Hepatocyte (in vitro differentiated cells): ENCODE data around the gene SPA17. TPM values are rescaled to one million over a fixed set of nuclear protein-coding genes. Genes with fewer than 3 reads are reported as not detected.

ENCODE experiments used
- DNase-seq: peaks from one replicate; pipeline ENCODE4 v3.0.0-alpha.2; 2016; ENCODE audit warnings: low spot score
- H2AFZ ChIP-seq: fragments of 200-600 bp; sonication (generic); 2 replicates; pipeline ENCODE4 v1.6.0; 2016; ENCODE audit warnings: antibody characterized with exemption, mild to moderate bottlenecking
- H3K27ac ChIP-seq: fragments of 200-600 bp; sonication (generic); 2 replicates; pipeline ENCODE4 v1.5.1; 2016; ENCODE audit warnings: mild to moderate bottlenecking
- H3K27me3 ChIP-seq: fragments of 200-600 bp; sonication (generic); 2 replicates; pipeline ENCODE4 v1.6.1; 2016
- H3K36me3 ChIP-seq: fragments of 200-600 bp; sonication (generic); replicated peaks from 2 replicates; pipeline ENCODE4 v1.5.1; 2016; ENCODE audit warnings: low read depth; ENCODE audit not compliant: insufficient read depth
- H3K4me1 ChIP-seq: fragments of 200-600 bp; sonication (generic); 2 replicates; pipeline ENCODE4 v1.5.1; 2016; ENCODE audit warnings: mild to moderate bottlenecking, moderate library complexity; ENCODE audit not compliant: insufficient read depth
- H3K4me2 ChIP-seq: fragments of 200-600 bp; sonication (generic); 2 replicates; pipeline ENCODE4 v1.6.0; 2016
- H3K4me3 ChIP-seq: fragments of 200-600 bp; sonication (generic); 2 replicates; pipeline ENCODE4 v1.5.1; 2016; ENCODE audit warnings: mild to moderate bottlenecking
- H3K79me2 ChIP-seq: fragments of 200-600 bp; sonication (generic); 2 replicates; pipeline ENCODE4 v1.6.0; 2017; ENCODE audit warnings: mild to moderate bottlenecking
- H3K9me2 ChIP-seq: fragments of 200-600 bp; sonication (generic); replicated peaks from 2 replicates; pipeline ENCODE4 v1.6.0; 2017; ENCODE audit warnings: mild to moderate bottlenecking; ENCODE audit not compliant: insufficient read depth
- H3K9me3 ChIP-seq: fragments of 200-600 bp; sonication (generic); 2 replicates; pipeline ENCODE4 v1.5.1; 2016; ENCODE audit warnings: low read depth, mild to moderate bottlenecking
- H4K20me1 ChIP-seq: fragments of 200-600 bp; sonication (generic); 2 replicates; pipeline ENCODE4 v1.6.0; 2016; ENCODE audit warnings: mild to moderate bottlenecking; ENCODE audit not compliant: insufficient read depth, poor library complexity, severe bottlenecking
- CTCF ChIP-seq: fragments of 200-600 bp; sonication (generic); IDR thresholded peaks from 2 replicates; pipeline ENCODE4 v1.5.1; 2016; ENCODE audit warnings: antibody characterized with exemption, mild to moderate bottlenecking; ENCODE audit not compliant: poor library complexity
- EZH2 ChIP-seq: fragments of 200-600 bp; sonication (generic); IDR thresholded peaks from 2 replicates; pipeline ENCODE4 v1.6.1; 2016; ENCODE audit warnings: antibody characterized with exemption, mild to moderate bottlenecking, borderline replicate concordance
- EZH2phosphoT487 ChIP-seq: fragments of 200-600 bp; sonication (generic); IDR thresholded peaks from one replicate; pipeline ENCODE4 v1.6.1; 2018; ENCODE audit warnings: antibody characterized with exemption, mild to moderate bottlenecking, low read depth, moderate library complexity; ENCODE audit not compliant: unreplicated experiment, severe bottlenecking
- WGBS: methylation state at CpG from one replicate; pipeline ENCODE4 v1.1.6; 2016; ENCODE audit warnings: low lambda C conversion rate; ENCODE audit errors: missing lambda C conversion rate; 5-methylcytosine and 5-hydroxymethylcytosine counted together
- polyA plus RNA-seq: library from polyadenylated mRNA; unstranded; fragments of >200 nt; fragmentation: Nextera tagmentation; extraction: Ambion mirVana; gene quantifications from 2 replicates; pipeline ENCODE4 v1.2.1, GENCODE V29; 2016
- total RNA-seq: library from RNA; depleted of rRNA; stranded (reverse); fragments of >200 nt; gene quantifications from 2 replicates; pipeline ENCODE4 v1.2.3, GENCODE V29; 2014

Gene SPA17
- total and polyA plus RNA-seq, 2 experiments from 2014 or later: 3.8 to 7.2 TPM

- no peak for DNase-seq
- 81% methylated on average over 2 of the region's 2 CpGs for WGBS
- Histone ChIP-seq H3K36me3 (no peaks in the 10 kb centered on the region), H3K9me3 (no peaks in the 10 kb centered on the region), H3K4me1 (no peaks in the 10 kb centered on the region), H3K9me2 (no peaks in the 10 kb centered on the region), H3K27ac (no peak overlapping the region), H4K20me1 (no peaks in the 10 kb centered on the region), H3K79me2 (no peaks in the 10 kb centered on the region), H2AFZ (no peak overlapping the region), H3K4me2 (no peak overlapping the region), H3K27me3 (no peaks in the 10 kb centered on the region), H3K4me3 (no peak overlapping the region)
- TF ChIP-seq CTCF: no peak
- TF ChIP-seq EZH2phosphoT487: no peak
- no peak for TF ChIP-seq EZH2
Measured at GRCh38 chr11:124663861-124664260, 9.8 kb upstream of the SPA17 start.

GRCh38 chr11:124667601-124668000 lies 6.1 kb upstream of the SPA17 start:
- Histone ChIP-seq H2AFZ (no peak overlapping the region), H4K20me1 (no peaks in the 10 kb centered on the region), H3K36me3 (no peaks in the 10 kb centered on the region), H3K4me2 (no peak overlapping the region), H3K79me2 (no peaks in the 10 kb centered on the region), H3K4me1 (no peaks in the 10 kb centered on the region), H3K9me3 (no peaks in the 10 kb centered on the region), H3K4me3 (no peak overlapping the region), H3K27me3 (no peaks in the 10 kb centered on the region), H3K9me2 (no peaks in the 10 kb centered on the region), H3K27ac (no peak overlapping the region)
- 99% methylated on average over 3 of the region's 3 CpGs for whole genome bisulfite sequencing
- DNase-seq: no peak
- TF ChIP-seq EZH2phosphoT487: no peak
- TF ChIP-seq CTCF: no peak
- no peak for TF ChIP-seq EZH2

- Histone ChIP-seq H3K9me3 (no peaks in the 10 kb centered on the region), H3K4me3 (no peak overlapping the region), H3K4me1 (peaks cover under 1% of the 10 kb centered on the region), H3K36me3 (no peaks in the 10 kb centered on the region), H4K20me1 (no peaks in the 10 kb centered on the region), H3K27me3 (no peaks in the 10 kb centered on the region), H2AFZ (no peak overlapping the region), H3K9me2 (no peaks in the 10 kb centered on the region), H3K4me2 (no peak overlapping the region), H3K79me2 (no peaks in the 10 kb centered on the region), H3K27ac (no peak overlapping the region)
- peak; percentile 75 for TF ChIP-seq CTCF
- no peak for TF ChIP-seq EZH2phosphoT487
- DNase-seq: peak; percentile 62
- 20% methylated on average over 8 of the region's 8 CpGs for whole genome bisulfite sequencing
Measured at GRCh38 chr11:124669193-124669592, 4.5 kb upstream of the SPA17 start.

GRCh38 chr11:124670732-124671131 lies 3.0 kb upstream of the SPA17 start:
- TF ChIP-seq EZH2phosphoT487 (no peak), EZH2 (no peak), CTCF (no peak)
- DNase-seq: no peak
- H3K4me2 ChIP-seq: no peak overlapping the region
- H3K4me1 ChIP-seq: peaks cover 6% of the 10 kb centered on the region
- no peaks in the 10 kb centered on the region for H3K36me3 ChIP-seq
- no peaks in the 10 kb centered on the region for H4K20me1 ChIP-seq
- H3K79me2 ChIP-seq: no peaks in the 10 kb centered on the region
- H3K9me2 ChIP-seq: no peaks in the 10 kb centered on the region
- H3K27ac ChIP-seq: no peak overlapping the region
- no peak overlapping the region for H2AFZ ChIP-seq
- 77% methylated on average over 3 of the region's 3 CpGs for WGBS
- H3K4me3 ChIP-seq: no peak overlapping the region
- no peaks in the 10 kb centered on the region for H3K27me3 ChIP-seq
- H3K9me3 ChIP-seq: no peaks in the 10 kb centered on the region
